ENCODE measurements around the gene ATP10A. TPM values are rescaled to one million over a fixed set of nuclear protein-coding genes. Genes with fewer than 3 reads are reported as not detected.

ATP10A gene
- total RNA-seq, 4 donors from 2014 or later, result 1.6 to 8.2 (median 3.7) TPM

- no peak overlapping the region for H3K4me3 ChIP-seq (ENCODE audit: low read depth, poor library complexity, severe bottlenecking)
- no peak for DNase-seq (ENCODE audit: low spot score in 2 of 2)
- no peak for TF ChIP-seq POLR2A (IDR thresholded peaks at IDR 0.05)
- TF ChIP-seq, protein P1, sequence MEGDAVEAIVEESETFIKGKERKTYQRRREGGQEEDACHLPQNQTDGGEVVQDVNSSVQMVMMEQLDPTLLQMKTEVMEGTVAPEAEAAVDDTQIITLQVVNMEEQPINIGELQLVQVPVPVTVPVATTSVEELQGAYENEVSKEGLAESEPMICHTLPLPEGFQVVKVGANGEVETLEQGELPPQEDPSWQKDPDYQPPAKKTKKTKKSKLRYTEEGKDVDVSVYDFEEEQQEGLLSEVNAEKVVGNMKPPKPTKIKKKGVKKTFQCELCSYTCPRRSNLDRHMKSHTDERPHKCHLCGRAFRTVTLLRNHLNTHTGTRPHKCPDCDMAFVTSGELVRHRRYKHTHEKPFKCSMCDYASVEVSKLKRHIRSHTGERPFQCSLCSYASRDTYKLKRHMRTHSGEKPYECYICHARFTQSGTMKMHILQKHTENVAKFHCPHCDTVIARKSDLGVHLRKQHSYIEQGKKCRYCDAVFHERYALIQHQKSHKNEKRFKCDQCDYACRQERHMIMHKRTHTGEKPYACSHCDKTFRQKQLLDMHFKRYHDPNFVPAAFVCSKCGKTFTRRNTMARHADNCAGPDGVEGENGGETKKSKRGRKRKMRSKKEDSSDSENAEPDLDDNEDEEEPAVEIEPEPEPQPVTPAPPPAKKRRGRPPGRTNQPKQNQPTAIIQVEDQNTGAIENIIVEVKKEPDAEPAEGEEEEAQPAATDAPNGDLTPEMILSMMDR (IDR thresholded peaks at IDR 0.05), result no peak
- 70 to 79% methylated on average over 17 of the region's 17 CpGs for WGBS, 2 donors
- intact Hi-C loops (cut with DNase I; ENCODE audit: low total_unique reads), result no loop called here
Measured at GRCh38 chr15:25784876-25785640, 78.1 kb downstream of the ATP10A start.

DNA sequence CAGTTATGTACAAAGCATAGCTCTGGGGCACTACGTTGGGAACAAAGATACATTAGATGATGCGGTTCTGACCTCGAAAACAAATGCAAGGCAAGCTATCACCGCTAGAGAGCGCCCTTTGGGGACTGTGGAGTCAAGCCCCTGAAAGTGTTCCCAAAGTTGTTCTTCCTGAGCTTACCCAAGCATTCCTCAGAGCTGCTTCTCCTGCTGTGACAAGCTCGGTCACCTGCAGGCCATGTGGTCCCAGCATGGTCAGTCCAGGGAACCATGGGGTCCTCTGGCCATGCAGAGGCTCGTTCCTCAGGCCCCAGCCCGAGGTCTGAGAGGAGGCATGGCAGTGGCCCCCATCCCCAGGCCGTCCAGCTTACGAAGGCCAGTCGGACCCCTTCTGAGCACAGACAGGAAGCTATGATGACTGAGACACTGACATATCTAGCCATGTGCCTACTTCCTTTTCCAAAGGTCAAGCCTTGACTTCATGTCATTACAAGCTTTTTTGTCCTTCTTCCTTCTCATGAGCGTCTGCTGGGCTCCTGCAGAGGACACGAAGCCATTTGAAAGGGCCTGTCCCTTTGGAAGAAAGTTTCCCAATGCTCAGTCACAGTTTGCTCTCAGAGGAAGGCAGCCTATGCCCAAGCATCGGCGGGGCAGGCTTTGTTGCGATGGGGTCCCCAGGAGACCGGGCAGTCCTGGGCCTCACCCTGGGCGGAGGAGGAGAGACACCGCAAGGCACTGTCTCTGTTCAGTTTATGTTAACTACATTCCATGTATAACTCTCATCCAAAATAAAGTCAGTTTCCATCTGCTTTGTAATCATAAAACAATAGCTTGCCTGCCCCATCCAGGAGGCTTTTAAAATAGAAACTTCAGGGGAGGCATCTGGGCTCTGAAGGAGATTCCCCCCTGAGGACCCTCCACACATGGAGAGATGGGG is 79.3 kb downstream of the ATP10A start:
- TF ChIP-seq, protein P1 (IDR thresholded peaks at IDR 0.05), result no peak
- no peak for TF ChIP-seq POLR2A (IDR thresholded peaks at IDR 0.05)
- intact Hi-C loops (cut with DNase I; ENCODE audit: low total_unique reads), result no loop called here
- WGBS, 2 donors, result 61 to 69% methylated on average over 19 of the region's 19 CpGs
- H3K4me3 ChIP-seq (ENCODE audit: low read depth, poor library complexity, severe bottlenecking), result no peak overlapping the region
- DNase-seq (ENCODE audit: low spot score in 2 of 2), result no peak

DNA sequence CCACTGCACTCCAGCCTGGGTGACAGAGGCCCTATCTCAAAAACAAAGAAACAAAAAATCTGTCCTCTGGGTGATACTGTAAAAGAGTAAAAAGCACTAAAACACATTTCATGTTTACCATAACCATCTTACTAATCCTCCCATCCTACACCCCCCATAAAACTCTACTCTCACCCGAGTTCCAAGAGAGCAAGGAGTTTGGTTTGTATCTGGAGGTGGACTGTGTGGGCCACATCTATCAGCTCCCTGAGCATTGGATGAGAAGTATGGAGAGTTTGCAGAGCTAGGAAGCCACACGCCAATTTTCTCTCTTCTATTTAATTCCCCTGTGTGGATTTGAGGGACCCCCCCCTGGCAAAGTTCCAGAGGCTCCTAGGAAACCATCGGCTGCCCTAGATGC is 80.0 kb downstream of the ATP10A start:
- WGBS, 2 donors, result 66 to 81% methylated on average over 3 of the region's 3 CpGs
- intact Hi-C loops (cut with DNase I; ENCODE audit: low total_unique reads), result no loop called here
- no peak for DNase-seq (ENCODE audit: low spot score in 2 of 2)
- TF ChIP-seq POLR2A (IDR thresholded peaks at IDR 0.05), result no peak
- TF ChIP-seq, protein P1 (IDR thresholded peaks at IDR 0.05), result no peak
- H3K4me3 ChIP-seq (ENCODE audit: low read depth, poor library complexity, severe bottlenecking), result no peak overlapping the region

- no peak for TF ChIP-seq POLR2A (IDR thresholded peaks at IDR 0.05)
- TF ChIP-seq, protein P1 (IDR thresholded peaks at IDR 0.05), result no peak
- DNase-seq (ENCODE audit: low spot score in 2 of 2), result peak in 1 of 2 donors; percentile 46
- intact Hi-C loops (cut with DNase I; ENCODE audit: low total_unique reads), result no loop called here
- no peak overlapping the region for H3K4me3 ChIP-seq (ENCODE audit: low read depth, poor library complexity, severe bottlenecking)
- 90 to 95% methylated on average over 28 of the region's 28 CpGs for WGBS, 2 donors
Measured at GRCh38 chr15:25780479-25781255, 82.5 kb downstream of the ATP10A start.

GRCh38 chr15:25778161-25778560 is 85.0 kb downstream of the ATP10A start:
- no peak for DNase-seq (ENCODE audit: low spot score in 2 of 2)
- intact Hi-C loops (cut with DNase I; ENCODE audit: low total_unique reads), result no loop called here
- no peak overlapping the region for H3K4me3 ChIP-seq (ENCODE audit: low read depth, poor library complexity, severe bottlenecking)
- 71 to 79% methylated on average over 1 of the region's 1 CpG for WGBS, 2 donors
- no peak for TF ChIP-seq POLR2A (IDR thresholded peaks at IDR 0.05)
- TF ChIP-seq, protein P1 (IDR thresholded peaks at IDR 0.05), result no peak
